Esophagus squamous epithelium (tissue), 5 donors: ENCODE measurements around the gene THSD7A. TPM values are rescaled to one million over a fixed set of nuclear protein-coding genes. Genes with fewer than 3 reads are reported as not detected.

Experiments
- DNase-seq: peaks from one replicate; lab custom pipeline; 2025; lab: John Stamatoyannopoulos, UW
- H3K27ac ChIP-seq, 4 donors: fragments of 200-600 bp; sonication (generic); one replicate each; pipeline ENCODE4 v1.5.1; 2016 to 2019; ENCODE audit warnings: mild to moderate bottlenecking in 1 of 4
- H3K27me3 ChIP-seq, 4 donors: fragments of 200-600 bp; sonication (generic); 1 replicate in 3 of 4; 2 replicates in 1 of 4; pipeline versions ENCODE4 v1.5.1 to v1.6.0; 2017 to 2021; ENCODE audit warnings: antibody characterized with exemption in 1 of 4
- H3K36me3 ChIP-seq, 3 donors: fragments of 200-600 bp; sonication (generic); one replicate each; pipeline ENCODE4 v1.5.1; 2016 to 2019
- H3K4me1 ChIP-seq, 3 donors: fragments of 200-600 bp; sonication (generic); one replicate each; pipeline ENCODE4 v1.5.1; 2017 to 2019
- H3K4me3 ChIP-seq, 4 donors: fragments of 200-600 bp; sonication (generic); 1 replicate in 3 of 4; 2 replicates in 1 of 4; pipeline ENCODE4 v1.5.1; 2016 to 2019; ENCODE audit warnings: mild to moderate bottlenecking in 2 of 4, moderate library complexity in 1 of 4
- H3K9me3 ChIP-seq, 3 donors: fragments of 200-600 bp; sonication (generic); one replicate each; pipeline ENCODE4 v1.5.1; 2016 to 2019
- CTCF ChIP-seq, 6 experiments: fragments of 450-650 bp in 4 of 6; fragments of 200-600 bp in 2 of 6; sonication (generic) in 2 of 6; IDR thresholded peaks; one replicate each; pipeline ENCODE4 v1.5.1; 2016 to 2019; ENCODE audit warnings: antibody characterized with exemption in 6 of 6, mild to moderate bottlenecking in 4 of 6, moderate library complexity in 4 of 6
- POLR2A ChIP-seq, 4 donors: fragments of 450-650 bp; IDR thresholded peaks; one replicate each; pipeline ENCODE4 v1.6.1; 2017; ENCODE audit warnings: antibody characterized with exemption in 4 of 4, mild to moderate bottlenecking in 4 of 4, moderate library complexity in 3 of 4
- WGBS, 2 donors: methylation state at CpG; one replicate each; pipeline ENCODE4 v1.1.5; 2018; 5-methylcytosine and 5-hydroxymethylcytosine counted together
- intact Hi-C: fragments of 100-400 bp; cut with DNase I; formaldehyde crosslinking; loops from one replicate; pipeline ENCODE4 v1.15.0; 2022
- total RNA-seq, 4 donors: library from RNA; depleted of rRNA; stranded (reverse); fragments of >200 nt; gene quantifications; one replicate each; pipeline ENCODE4 v1.1.0, GENCODE V29; 2016
- donor health status: DM: yes; HTN: yes; CAD: no.

The THSD7A gene
- total RNA-seq, 4 donors from 2014 or later = 0.57 to 2.5 (median 1.4) TPM; not detected in 1

- H3K27me3 ChIP-seq = no peaks in the 10 kb centered on the region
- TF ChIP-seq CTCF (IDR thresholded peaks at IDR 0.05) = no peak
- no peak for TF ChIP-seq POLR2A (IDR thresholded peaks at IDR 0.05)
- H3K4me1 ChIP-seq = no peaks in the 10 kb centered on the region
- no peak for DNase-seq
- H3K36me3 ChIP-seq = no peaks in the 10 kb centered on the region
- 42 to 43% methylated on average over 1 of the region's 1 CpG for WGBS, 2 donors
- no peak overlapping the region for H3K27ac ChIP-seq
- intact Hi-C loops = no loop called here
- H3K4me3 ChIP-seq = no peak overlapping the region
- no peaks in the 10 kb centered on the region for H3K9me3 ChIP-seq
Observed at GRCh38 chr7:11843113-11843765, 11.2 kb upstream of the THSD7A start.

GRCh38 chr7:11841657-11842056 lies 9.7 kb upstream of the THSD7A start:
- H3K4me1 ChIP-seq = no peaks in the 10 kb centered on the region
- no peak for DNase-seq
- no peak overlapping the region for H3K4me3 ChIP-seq
- no peak overlapping the region for H3K27ac ChIP-seq
- no peaks in the 10 kb centered on the region for H3K9me3 ChIP-seq
- no peaks in the 10 kb centered on the region for H3K36me3 ChIP-seq
- intact Hi-C loops = no loop called here
- H3K27me3 ChIP-seq = no peaks in the 10 kb centered on the region
- TF ChIP-seq CTCF (IDR thresholded peaks at IDR 0.05) = no peak
- TF ChIP-seq POLR2A (IDR thresholded peaks at IDR 0.05) = no peak

GRCh38 chr7:11835260-11835659 lies 3.3 kb upstream of the THSD7A start:
- Histone ChIP-seq H3K27ac (no peak overlapping the region), H3K9me3 (no peaks in the 10 kb centered on the region), H3K4me3 (no peak overlapping the region), H3K4me1 (peaks cover 4 to 21% (median 5%) of the 10 kb centered on the region in 3 donors), H3K27me3 (peaks cover 0 to 21% (median 0%) of the 10 kb centered on the region in 4 donors), H3K36me3 (no peaks in the 10 kb centered on the region)
- TF ChIP-seq CTCF (IDR thresholded peaks at IDR 0.05) (no peak), POLR2A (IDR thresholded peaks at IDR 0.05) (no peak)
- intact Hi-C loops = no loop called here
- no peak for DNase-seq

GRCh38 chr7:11833431-11833830 lies 1.4 kb upstream of the THSD7A start:
- intact Hi-C loops = no loop called here
- no peak overlapping the region for H3K27ac ChIP-seq
- no peak for DNase-seq
- peaks cover 4 to 21% (median 5%) of the 10 kb centered on the region in 3 donors for H3K4me1 ChIP-seq
- peaks cover 0 to 21% (median 0%) of the 10 kb centered on the region in 4 donors for H3K27me3 ChIP-seq
- 29 to 38% methylated on average over 6 of the region's 6 CpGs for WGBS, 2 donors
- TF ChIP-seq CTCF (IDR thresholded peaks at IDR 0.05) (no peak), POLR2A (IDR thresholded peaks at IDR 0.05) (no peak)
- H3K36me3 ChIP-seq = no peaks in the 10 kb centered on the region
- no peak overlapping the region for H3K4me3 ChIP-seq
- no peaks in the 10 kb centered on the region for H3K9me3 ChIP-seq

GRCh38 chr7:11831156-11831735 lies 752 bp downstream of the THSD7A start:
- WGBS, 2 donors = 2 to 5% methylated on average over 8 of the region's 8 CpGs
- intact Hi-C loops = no loop called here
- no peaks in the 10 kb centered on the region for H3K9me3 ChIP-seq
- no peak for DNase-seq
- peak overlapping the region; percentile 24 to 64 (median 48) for H3K4me3 ChIP-seq
- H3K36me3 ChIP-seq = no peaks in the 10 kb centered on the region
- TF ChIP-seq POLR2A (IDR thresholded peaks at IDR 0.05) = no peak
- no peak for TF ChIP-seq CTCF (IDR thresholded peaks at IDR 0.05)
- H3K4me1 ChIP-seq = peaks cover 4 to 21% (median 5%) of the 10 kb centered on the region in 3 donors
- peak overlapping the region; percentile 30 to 78 (median 62) for H3K27ac ChIP-seq
- H3K27me3 ChIP-seq = peaks cover 0 to 21% (median 0%) of the 10 kb centered on the region in 4 donors
